Measurements from ENCODE around the gene AAK1. TPM values are rescaled to one million over a fixed set of nuclear protein-coding genes. Genes with fewer than 3 reads are reported as not detected.

Gene AAK1
- total RNA-seq, 1 experiment from 2014 or later = 35.6 TPM

GRCh38 chr2:69524799-69525198 is 118.7 kb downstream of the AAK1 start:
- ChIA-PET POLR2A (interaction anchor here (0.6 to 0.8 kb wide), 2 partner anchors 87 to 384 kb away, joined by 3 read pairs; partner anchors contain the start of gene NFU1), CTCF (interaction anchor here (0.6 to 4.0 kb wide), 3 partner anchors 87 to 200 kb away, joined by 3 to 12 read pairs (median 4); partner anchors contain the start of gene NFU1)
- no peak for TF ChIP-seq CDX4 (CRISPR knock-in tag; IDR thresholded peaks at IDR 0.05; ENCODE audit: borderline replicate concordance)
- peaks cover 18% of the 10 kb centered on the region for H3K36me3 Mint-ChIP-seq
- no peak overlapping the region for H3K4me3 Mint-ChIP-seq
- H3K9me3 Mint-ChIP-seq = no peaks in the 10 kb centered on the region
- peak overlapping the region; percentile 78 for H3K27ac Mint-ChIP-seq
- H3K4me1 Mint-ChIP-seq = peaks cover 15% of the 10 kb centered on the region
- ATAC-seq = peak; percentile 58
- no peaks in the 10 kb centered on the region for H3K27me3 Mint-ChIP-seq (ENCODE audit: low read depth)
- no peak for DNase-seq (ENCODE audit: low spot score)

- Mint-ChIP-seq H3K36me3 (peaks cover 26% of the 10 kb centered on the region), H3K9me3 (no peaks in the 10 kb centered on the region)
- ATAC-seq = no peak
These were observed 121.8 kb downstream of the AAK1 start for GRCh38 chr2:69521747-69522146.

GRCh38 chr2:69518841-69519240 is 124.7 kb downstream of the AAK1 start:
- H3K27ac Mint-ChIP-seq = peak overlapping the region; percentile 34
- ATAC-seq = peak; percentile 99
- H3K27me3 Mint-ChIP-seq (ENCODE audit: low read depth) = no peaks in the 10 kb centered on the region
- CTCF ChIA-PET = no interaction called here
- H3K4me3 Mint-ChIP-seq = no peak overlapping the region
- POLR2A ChIA-PET = no interaction called here
- peak; percentile 70 for DNase-seq (ENCODE audit: low spot score)
- TF ChIP-seq GRHL2 (CRISPR knock-in tag; IDR thresholded peaks at IDR 0.05; ENCODE audit: insufficient replicate concordance, severe bottlenecking) (no peak), ZNF121 (CRISPR knock-in tag; IDR thresholded peaks at IDR 0.05) (peak; percentile 53; the same call in 1 of the 2 replicates)
- no peaks in the 10 kb centered on the region for H3K9me3 Mint-ChIP-seq
- peaks cover 15% of the 10 kb centered on the region for H3K4me1 Mint-ChIP-seq
- H3K36me3 Mint-ChIP-seq = peaks cover 28% of the 10 kb centered on the region

More at GRCh38 chr2:69521747-69522146, 121.8 kb downstream of the AAK1 start:
- DNase-seq (ENCODE audit: low spot score) = no peak
- H3K27ac Mint-ChIP-seq = peak overlapping the region; percentile 62; the same call in 1 of the 2 replicates
- ChIA-PET POLR2A (no interaction called here), CTCF (no interaction called here)
- H3K27me3 Mint-ChIP-seq (ENCODE audit: low read depth) = no peaks in the 10 kb centered on the region
- TF ChIP-seq GTF2I (CRISPR knock-in tag; conservative IDR thresholded peaks at IDR 0.05) (no peak), ZBTB21 (CRISPR knock-in tag; IDR thresholded peaks at IDR 0.05; ENCODE audit: borderline replicate concordance) (no peak), NFE2L1 (CRISPR knock-in tag; IDR thresholded peaks at IDR 0.05) (no peak), TEAD1 (CRISPR knock-in tag; IDR thresholded peaks at IDR 0.05) (no peak), ELF4 (CRISPR knock-in tag; IDR thresholded peaks at IDR 0.05; ENCODE audit: low read depth) (no peak), KAT7 (CRISPR knock-in tag; IDR thresholded peaks at IDR 0.05; ENCODE audit: borderline replicate concordance) (no peak), IRF2 (CRISPR knock-in tag; IDR thresholded peaks at IDR 0.05; ENCODE audit: borderline replicate concordance, low read depth) (no peak), ZNF425 (CRISPR knock-in tag; conservative IDR thresholded peaks at IDR 0.05) (no peak), GABPB1 (CRISPR knock-in tag; IDR thresholded peaks at IDR 0.05) (no peak), ZNF121 (CRISPR knock-in tag; IDR thresholded peaks at IDR 0.05) (no peak), ATF3 (CRISPR knock-in tag; conservative IDR thresholded peaks at IDR 0.05) (no peak), MXD4 (CRISPR knock-in tag; IDR thresholded peaks at IDR 0.05; ENCODE audit: borderline replicate concordance) (no peak), JUN (CRISPR knock-in tag; IDR thresholded peaks at IDR 0.05) (no peak), ZMAT4 (CRISPR knock-in tag; IDR thresholded peaks at IDR 0.05) (no peak)
- no peak overlapping the region for H3K4me3 Mint-ChIP-seq
- H3K4me1 Mint-ChIP-seq = peaks cover 23% of the 10 kb centered on the region

GRCh38 chr2:69517410-69517809 is 126.1 kb downstream of the AAK1 start:
- Mint-ChIP-seq H3K4me1 (peaks cover 15% of the 10 kb centered on the region), H3K27me3 (ENCODE audit: low read depth) (no peaks in the 10 kb centered on the region), H3K9me3 (no peaks in the 10 kb centered on the region), H3K27ac (no peak overlapping the region), H3K36me3 (peaks cover 33% of the 10 kb centered on the region), H3K4me3 (no peak overlapping the region)
- ChIA-PET CTCF (no interaction called here), POLR2A (no interaction called here)
- DNase-seq (ENCODE audit: low spot score) = no peak
- no peak for TF ChIP-seq SMAD4 (CRISPR knock-in tag; IDR thresholded peaks at IDR 0.05)
- TF ChIP-seq IRF1 (CRISPR knock-in tag; IDR thresholded peaks at IDR 0.05) = no peak
- no peak for TF ChIP-seq GABPB1 (CRISPR knock-in tag; IDR thresholded peaks at IDR 0.05)
- no peak for TF ChIP-seq ATF6 (CRISPR knock-in tag; IDR thresholded peaks at IDR 0.05)
- TF ChIP-seq FOXJ3 (CRISPR knock-in tag; IDR thresholded peaks at IDR 0.05; ENCODE audit: borderline replicate concordance) = no peak
- no peak for TF ChIP-seq ZNF232 (CRISPR knock-in tag; IDR thresholded peaks at IDR 0.05)
- no peak for ATAC-seq
